PFSK-1 (cell line): ENCODE measurements around the gene SYTL1.

Experiments
- POLR2AphosphoS5 ChIP-seq: IDR thresholded peaks from 2 replicates; pipeline ENCODE4 v1.6.1; 2012; ENCODE audit warnings: low read depth, mild to moderate bottlenecking, control low read depth, low read length, moderate library complexity
- REST ChIP-seq, 2 experiments: IDR thresholded peaks; 2 replicates each; pipeline versions ENCODE4 v1.6.1 to v1.8.0; 2011 to 2012; ENCODE audit warnings: low read depth in 2 of 2, low read length in 2 of 2, control low read depth in 1 of 2, inconsistent platforms in 1 of 2, mild to moderate bottlenecking in 1 of 2, moderate library complexity in 1 of 2; ENCODE audit not compliant: insufficient read depth in 1 of 2
- SIN3A ChIP-seq: IDR thresholded peaks from 2 replicates; pipeline ENCODE4 v1.6.1; 2012; ENCODE audit warnings: mild to moderate bottlenecking, low read length, moderate library complexity, borderline replicate concordance; ENCODE audit not compliant: insufficient read depth

DNA sequence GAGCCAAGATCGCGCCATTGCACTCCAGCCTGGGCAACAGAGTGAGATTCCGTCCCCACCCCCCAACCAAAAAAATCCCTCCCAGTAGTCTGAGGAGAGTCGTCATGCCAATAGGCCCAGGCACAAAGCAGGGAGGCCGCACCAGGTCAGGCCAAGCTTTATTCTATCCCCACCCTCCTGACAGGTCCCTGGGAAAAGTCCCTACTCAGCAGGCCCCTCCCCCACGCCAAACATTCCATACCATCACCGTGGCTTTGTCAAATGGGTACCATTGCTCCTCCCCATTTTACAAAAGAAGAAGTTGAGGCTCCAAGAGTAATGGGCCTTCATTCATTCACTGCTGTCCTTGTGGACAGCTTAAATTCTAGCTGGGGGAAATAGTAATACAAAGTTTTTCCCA, 55.9 kb downstream of the SYTL1 start:
- TF ChIP-seq REST (IDR thresholded peaks at IDR 0.05; ENCODE audit: insufficient read depth in 1 of 2, low read depth in 2 of 2, low read length in 2 of 2) = no peak
- no peak for TF ChIP-seq POLR2AphosphoS5
- no peak for TF ChIP-seq SIN3A
